Activated CD8-positive, alpha-beta memory T cell treated with anti-CD3 and anti-CD28 coated beads for 24 hours (primary cell): ENCODE measurements around the gene ARHGAP22.
A peak's percentile ranks its signal among the peaks of the same experiment; 100 is the strongest.

Experiments
- DNase-seq: peaks from one replicate; pipeline ENCODE4 v3.0.0-alpha.2; 2020

Gene ARHGAP22

DNA sequence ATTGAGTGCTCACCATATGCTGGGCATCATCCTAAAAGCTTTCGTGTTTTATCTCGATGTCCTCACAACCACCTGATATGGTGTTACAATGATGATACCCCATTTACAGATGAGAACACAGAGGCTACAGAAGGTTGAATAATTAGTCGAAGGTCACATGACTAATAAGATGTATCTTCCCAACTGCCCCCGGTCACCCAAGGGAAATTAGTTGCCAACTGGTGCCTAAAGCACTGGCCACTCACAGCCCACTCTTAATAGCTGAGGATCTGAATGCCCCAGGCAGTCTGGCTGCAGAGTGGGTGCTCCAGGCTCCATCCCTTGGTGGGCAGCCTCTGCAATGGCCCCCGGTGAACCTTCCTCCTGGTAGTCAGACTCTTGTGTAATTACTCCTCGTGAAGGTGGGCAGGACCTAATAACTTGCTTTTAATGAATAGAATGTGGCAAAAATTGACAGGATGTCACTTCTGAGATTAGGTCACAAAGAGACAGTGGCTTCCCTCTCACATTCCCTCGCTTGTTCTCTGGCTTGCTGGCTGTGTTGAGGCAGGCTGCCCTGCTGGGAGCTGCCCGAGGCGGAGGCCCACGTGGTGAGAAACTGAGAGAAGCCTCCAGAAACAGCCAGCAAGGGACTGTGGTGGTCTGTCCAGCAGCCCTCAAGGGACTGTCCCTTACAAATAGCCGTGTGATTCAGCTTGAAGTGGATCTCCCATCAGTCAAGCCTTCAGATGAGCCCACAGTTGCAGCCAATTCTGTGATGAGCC is 109.4 kb downstream of the ARHGAP22 start:
- DNase-seq: peak; percentile 41

DNA sequence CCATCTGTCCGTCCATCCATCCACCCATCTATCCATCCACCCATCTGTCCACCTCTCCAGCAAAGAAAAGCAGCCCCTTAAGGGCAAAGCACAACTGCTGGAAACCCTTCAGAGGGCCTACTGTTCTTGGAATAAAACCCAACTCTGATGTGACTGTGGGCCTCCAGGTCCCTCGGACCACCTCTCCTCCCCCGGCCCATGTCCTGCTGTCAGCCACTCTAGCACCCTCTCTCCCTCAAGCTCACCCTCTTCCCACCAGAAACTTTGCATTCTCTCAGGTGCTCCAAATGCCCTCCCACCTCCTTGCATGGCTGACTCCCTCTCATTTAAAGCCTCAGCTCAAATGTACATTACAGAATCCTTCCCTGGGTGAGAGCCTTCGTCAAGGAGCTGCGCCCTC is 110.3 kb downstream of the ARHGAP22 start:
- DNase-seq: peak; percentile 26

DNA sequence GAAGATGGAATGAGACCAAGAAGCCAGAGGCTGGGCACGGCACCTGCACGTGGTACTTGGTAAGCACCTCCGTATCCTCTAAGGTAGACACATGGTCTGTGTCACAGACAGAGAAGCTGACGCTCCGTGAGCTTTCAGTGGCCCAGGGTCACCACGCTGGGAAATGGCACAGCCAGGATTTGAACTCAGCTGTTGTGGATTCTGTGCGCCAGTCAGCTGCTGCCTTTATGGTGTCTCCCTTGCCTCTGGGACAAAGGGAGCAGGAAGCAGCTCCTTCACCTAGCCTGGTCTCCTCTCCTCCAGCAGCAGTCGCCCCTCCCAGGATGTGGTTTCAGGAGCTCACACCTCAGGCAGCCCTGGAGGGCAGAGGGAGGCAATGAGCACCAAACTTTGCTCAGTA is 110.8 kb downstream of the ARHGAP22 start:
- DNase-seq: peak; percentile 43

DNA sequence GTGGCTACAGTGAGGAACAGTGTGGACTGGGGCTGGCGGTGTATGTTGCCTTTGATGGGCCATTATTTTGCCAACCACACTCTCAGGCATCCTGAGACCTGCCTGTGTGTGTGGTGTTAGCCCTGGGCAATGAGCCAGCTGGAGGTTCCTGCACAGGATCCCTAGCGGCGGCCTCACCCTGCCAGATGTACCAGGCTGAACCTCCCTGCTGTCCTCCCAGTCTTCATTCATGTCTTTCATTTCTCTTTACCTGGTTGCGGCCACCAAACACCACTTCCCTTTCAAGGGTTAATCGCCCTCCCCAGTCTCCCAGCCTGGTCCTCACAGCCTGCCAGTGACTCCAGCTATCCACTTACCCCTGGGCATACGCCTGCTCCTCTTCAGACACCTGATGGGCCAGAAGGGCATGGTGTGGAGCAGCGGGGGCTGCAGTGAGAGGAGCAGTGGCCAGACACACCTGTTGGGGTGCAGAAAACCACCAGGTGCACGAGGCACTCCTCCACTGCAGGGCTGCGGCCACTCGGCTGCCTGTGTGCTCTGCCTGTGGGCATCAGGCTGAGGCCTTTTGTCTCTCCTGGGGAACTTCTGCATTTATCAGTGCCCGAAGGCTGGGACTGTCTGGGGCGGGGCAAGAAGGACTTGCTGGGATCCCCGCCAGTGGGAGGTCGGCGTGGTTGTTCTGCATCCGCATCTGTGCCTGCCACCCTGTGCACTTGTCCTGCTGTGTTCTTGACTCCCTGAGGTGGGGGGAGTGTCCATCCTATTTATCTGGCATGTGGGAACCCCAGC is 111.6 kb downstream of the ARHGAP22 start:
- peak; percentile 45 for DNase-seq

DNA sequence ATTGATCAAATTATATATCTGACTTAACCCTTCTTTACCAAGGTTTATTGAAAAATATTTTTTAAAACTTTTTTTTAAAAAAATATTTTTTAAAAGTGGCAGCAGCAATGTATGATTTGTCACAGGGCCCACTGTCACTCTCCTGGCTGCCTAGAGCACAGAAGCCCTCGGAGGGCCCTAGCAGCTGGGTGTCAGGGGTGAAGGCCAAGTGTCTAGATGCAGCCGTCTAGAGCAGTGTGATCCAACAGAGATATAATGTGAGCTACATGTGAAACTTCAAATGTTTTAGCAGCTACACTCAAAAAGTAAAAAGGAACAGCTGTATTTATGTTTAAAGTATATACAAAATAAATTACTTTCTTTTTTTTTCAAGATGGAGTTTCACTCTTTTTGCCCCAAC is 112.7 kb downstream of the ARHGAP22 start:
- DNase-seq: no peak

GRCh38 chr10:48491392-48492139 is 113.3 kb downstream of the ARHGAP22 start:
- peak; percentile 33 for DNase-seq

- peak; percentile 19 for DNase-seq
Measured at GRCh38 chr10:48490946-48491345, 113.9 kb downstream of the ARHGAP22 start.

GRCh38 chr10:48490571-48490940 is 114.3 kb downstream of the ARHGAP22 start:
- peak; percentile 13 for DNase-seq

GRCh38 chr10:48489099-48489498 is 115.8 kb downstream of the ARHGAP22 start:
- DNase-seq: no peak

- no peak for DNase-seq
Measured at GRCh38 chr10:48487244-48487643, 117.6 kb downstream of the ARHGAP22 start.

- no peak for DNase-seq
Measured at GRCh38 chr10:48485711-48486110, 119.2 kb downstream of the ARHGAP22 start.

GRCh38 chr10:48484911-48485310 is 120.0 kb downstream of the ARHGAP22 start:
- DNase-seq: no peak

DNA sequence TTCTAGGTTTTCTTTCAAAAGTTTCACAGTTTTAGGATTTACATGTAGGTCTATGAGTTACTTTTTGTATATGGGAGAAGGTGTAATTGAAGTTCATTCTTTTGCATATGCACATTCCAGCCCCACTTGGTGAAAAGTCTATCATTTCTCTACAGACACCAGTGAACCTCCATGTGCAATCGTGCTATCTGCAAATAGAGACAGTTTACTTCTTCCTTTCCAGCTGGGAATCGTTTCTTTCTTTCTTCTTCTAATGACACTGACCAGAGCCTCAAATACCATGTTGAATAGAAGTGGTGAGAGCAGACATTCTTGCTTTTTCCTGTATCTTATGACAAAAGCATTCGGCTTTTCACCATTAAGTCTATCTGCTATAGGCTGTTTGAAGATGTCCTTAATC is 122.7 kb downstream of the ARHGAP22 start:
- DNase-seq: no peak

- DNase-seq: no peak
Measured at GRCh38 chr10:48481385-48481784, 123.5 kb downstream of the ARHGAP22 start.

DNA sequence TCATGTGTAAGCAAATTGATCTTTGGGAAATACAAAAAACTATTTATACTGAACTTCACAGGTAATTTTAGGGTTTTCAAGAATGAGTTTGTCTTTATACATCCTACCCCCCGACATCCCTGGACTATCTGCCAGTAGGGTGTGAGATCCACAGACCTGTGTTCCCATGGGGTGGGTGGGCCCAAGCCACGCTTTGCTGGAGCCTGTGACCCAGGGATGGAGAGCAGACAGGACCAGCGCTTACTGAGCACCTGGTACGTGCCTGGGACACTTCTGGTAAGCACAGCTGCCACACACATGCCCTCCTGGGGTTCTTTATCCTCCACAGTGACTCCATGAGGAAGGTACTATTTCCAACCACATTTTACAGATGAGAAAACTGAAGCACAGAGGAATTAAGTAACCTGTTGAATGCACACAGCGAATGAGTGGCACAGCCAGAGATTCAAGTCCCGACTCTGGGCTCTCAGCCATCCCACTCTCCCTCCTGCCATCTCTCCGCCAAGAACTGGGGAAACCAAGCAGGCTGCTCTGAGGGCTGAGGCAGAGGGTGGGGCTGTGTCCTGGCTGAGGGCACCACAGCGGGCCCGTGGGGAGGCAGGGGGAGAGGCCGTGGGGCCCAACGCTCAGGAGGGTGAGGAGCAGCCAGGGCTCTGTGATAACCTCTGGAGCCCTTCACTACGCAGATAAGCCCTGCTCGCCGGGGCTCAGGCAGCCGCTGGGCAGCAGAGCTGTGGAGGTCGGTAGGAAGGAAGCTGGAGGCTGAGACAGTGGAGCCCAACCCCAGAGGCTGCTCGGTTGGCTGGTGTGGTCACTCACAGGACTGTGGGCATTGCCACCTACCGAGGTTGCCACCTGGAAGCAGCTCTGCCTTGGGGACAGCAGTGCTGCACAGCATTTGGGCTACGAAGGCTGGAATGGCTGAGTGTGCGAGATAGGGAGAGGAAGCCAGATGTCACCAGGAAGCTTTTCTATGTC is 124.2 kb downstream of the ARHGAP22 start:
- peak; percentile 32 for DNase-seq

DNA sequence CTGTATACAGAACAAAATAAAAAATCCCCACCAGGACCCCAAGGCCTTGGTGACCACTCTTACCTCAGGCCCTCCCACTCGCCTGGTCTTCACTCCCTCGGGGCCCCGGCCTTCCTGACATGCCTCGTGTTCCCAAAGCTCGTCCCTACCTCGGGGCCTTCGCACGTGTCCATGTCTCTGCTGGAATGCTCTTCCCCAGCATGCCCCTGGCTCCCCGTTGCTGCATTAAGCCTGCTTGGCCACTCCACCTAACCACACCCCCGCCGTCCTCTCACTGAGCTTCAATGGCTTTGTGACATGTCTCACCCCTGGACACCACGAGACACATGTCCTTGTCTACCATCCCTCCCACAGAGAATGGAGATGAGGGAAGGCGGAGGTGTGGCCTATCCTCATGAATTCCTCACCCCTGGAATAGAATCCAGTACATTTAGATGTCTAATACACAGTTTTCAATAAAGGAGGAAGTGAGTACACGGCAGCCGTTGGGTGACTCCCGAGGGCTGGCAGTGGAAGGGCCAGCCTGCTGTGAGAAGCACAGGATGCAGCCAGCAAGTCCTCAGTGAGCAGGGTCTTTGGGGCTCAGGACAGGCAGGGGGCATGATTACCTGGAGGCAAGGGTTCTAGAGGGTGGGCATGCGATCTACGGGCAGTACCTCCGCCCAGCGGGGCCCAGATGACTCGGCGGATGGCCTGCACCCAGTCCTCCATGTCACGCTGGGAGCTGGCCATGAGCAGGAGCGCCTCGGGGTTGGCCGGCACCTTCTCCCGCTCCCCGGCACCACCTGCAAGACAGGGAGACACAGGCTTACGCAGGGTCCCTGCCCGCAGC is 125.7 kb downstream of the ARHGAP22 start:
- peak; percentile 47 for DNase-seq

DNA sequence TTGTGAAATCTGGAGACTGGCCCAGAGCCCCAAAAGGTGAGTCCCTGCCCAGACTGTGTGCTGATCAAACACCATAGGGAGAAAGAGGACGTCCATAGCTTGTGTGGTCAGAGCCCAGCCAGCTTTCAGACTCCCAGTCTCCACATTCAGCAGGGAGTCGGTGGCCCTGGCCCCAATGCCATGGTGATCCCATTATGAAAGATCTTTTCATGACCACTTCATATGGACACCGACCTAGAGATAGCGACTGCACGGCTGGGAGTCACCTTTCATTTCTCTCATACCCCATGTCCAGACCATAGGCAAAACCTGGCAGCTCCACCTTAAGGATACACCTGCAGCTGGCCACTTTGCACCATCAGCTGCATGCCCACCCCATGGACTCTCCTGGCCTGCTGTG is 126.4 kb downstream of the ARHGAP22 start:
- DNase-seq: peak; percentile 21

DNA sequence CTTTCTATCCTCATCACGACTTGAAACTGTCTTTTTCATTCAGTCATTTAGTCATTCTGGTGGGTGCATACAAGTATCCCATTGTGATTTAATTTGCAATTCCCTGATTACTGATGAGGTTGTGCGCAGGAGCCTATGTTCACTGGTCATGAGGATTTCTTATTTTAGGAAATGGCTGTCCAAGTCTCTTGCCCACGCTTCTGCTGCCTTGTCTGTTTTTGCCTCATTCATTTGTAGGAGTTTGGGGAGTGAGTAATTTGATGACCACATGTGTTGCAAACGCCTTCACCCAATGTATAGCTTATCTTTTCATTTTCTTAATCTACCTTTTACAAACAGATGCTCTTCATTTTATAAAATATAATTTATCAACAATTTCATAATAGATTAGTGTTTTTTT is 127.3 kb downstream of the ARHGAP22 start:
- DNase-seq: no peak

GRCh38 chr10:48477141-48477540 is 127.7 kb downstream of the ARHGAP22 start:
- no peak for DNase-seq

- peak; percentile 24 for DNase-seq
Measured at GRCh38 chr10:48476279-48476982, 128.4 kb downstream of the ARHGAP22 start.

DNA sequence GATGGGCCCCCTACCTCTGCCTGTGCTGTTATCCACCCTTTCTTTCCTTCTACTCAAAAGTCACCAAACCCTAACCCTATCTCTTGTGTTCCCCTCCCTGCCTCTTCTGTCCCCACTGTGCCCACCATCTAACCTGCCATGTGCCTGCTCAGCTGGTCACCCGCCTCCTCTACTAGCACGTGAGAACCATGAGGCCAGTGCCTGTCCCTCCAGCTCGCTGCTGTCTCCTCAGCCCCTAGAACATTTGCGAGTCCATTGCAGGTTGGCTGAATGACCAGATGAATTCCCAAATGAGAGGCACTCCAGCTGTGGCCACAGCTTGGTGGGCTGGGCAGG is 129.0 kb downstream of the ARHGAP22 start:
- peak; percentile 21 for DNase-seq
